ENCODE results near the gene LAMC1. TPM values are rescaled to one million over a fixed set of nuclear protein-coding genes. Genes with fewer than 3 reads are reported as not detected.

The LAMC1 gene
- total RNA-seq, 2 donors from 2014 or later: 39.3 to 141 TPM

GRCh38 chr1:183168308-183168707 is 145.1 kb downstream of the LAMC1 start:
- H3K4me1 ChIP-seq (replicated peaks): no peaks in the 10 kb centered on the region
- H3K36me3 ChIP-seq: no peaks in the 10 kb centered on the region
- H3K27ac ChIP-seq: no peak overlapping the region
- H3K27me3 ChIP-seq (replicated peaks; ENCODE audit: insufficient read depth): no peaks in the 10 kb centered on the region
- WGBS: 59% methylated on average over 3 of the region's 3 CpGs
- no peak overlapping the region for H3K4me3 ChIP-seq
- intact Hi-C loops (cut with DNase I): no loop called here
- H3K9me3 ChIP-seq: no peaks in the 10 kb centered on the region
- TF ChIP-seq POLR2AphosphoS5 (IDR thresholded peaks at IDR 0.05) (no peak), CTCF (IDR thresholded peaks at IDR 0.05) (no peak), POLR2A (IDR thresholded peaks at IDR 0.05) (no peak)
- DNase-seq (ENCODE audit: low spot score): no peak

- no peak for TF ChIP-seq POLR2AphosphoS5 (IDR thresholded peaks at IDR 0.05)
- no peak for TF ChIP-seq POLR2A (IDR thresholded peaks at IDR 0.05)
- TF ChIP-seq CTCF (IDR thresholded peaks at IDR 0.05): no peak
- no peaks in the 10 kb centered on the region for H3K27me3 ChIP-seq (replicated peaks; ENCODE audit: insufficient read depth)
- no peaks in the 10 kb centered on the region for H3K36me3 ChIP-seq
- H3K4me3 ChIP-seq: no peak overlapping the region
- H3K27ac ChIP-seq: no peak overlapping the region
- 73% methylated on average over 2 of the region's 2 CpGs for WGBS
- DNase-seq (ENCODE audit: low spot score): no peak
- intact Hi-C loops (cut with DNase I): no loop called here
- no peaks in the 10 kb centered on the region for H3K4me1 ChIP-seq (replicated peaks)
- H3K9me3 ChIP-seq: no peaks in the 10 kb centered on the region
Measured at GRCh38 chr1:183173828-183174227, 150.6 kb downstream of the LAMC1 start.

- no peak for DNase-seq (ENCODE audit: low spot score)
- Histone ChIP-seq H3K4me1 (replicated peaks) (no peaks in the 10 kb centered on the region), H3K4me3 (no peak overlapping the region), H3K36me3 (no peaks in the 10 kb centered on the region), H3K27me3 (replicated peaks; ENCODE audit: insufficient read depth) (no peaks in the 10 kb centered on the region), H3K27ac (no peak overlapping the region), H3K9me3 (no peaks in the 10 kb centered on the region)
- intact Hi-C loops (cut with DNase I): no loop called here
- 43% methylated on average over 1 of the region's 1 CpG for WGBS
- TF ChIP-seq CTCF (IDR thresholded peaks at IDR 0.05) (no peak), POLR2AphosphoS5 (IDR thresholded peaks at IDR 0.05) (no peak), POLR2A (IDR thresholded peaks at IDR 0.05) (no peak)
Measured at GRCh38 chr1:183175631-183176030, 152.4 kb downstream of the LAMC1 start.

GRCh38 chr1:183178545-183178944 is 155.3 kb downstream of the LAMC1 start:
- Histone ChIP-seq H3K27ac (no peak overlapping the region), H3K27me3 (replicated peaks; ENCODE audit: insufficient read depth) (no peaks in the 10 kb centered on the region), H3K9me3 (no peaks in the 10 kb centered on the region), H3K36me3 (no peaks in the 10 kb centered on the region), H3K4me3 (no peak overlapping the region), H3K4me1 (replicated peaks) (no peaks in the 10 kb centered on the region)
- intact Hi-C loops (cut with DNase I): no loop called here
- DNase-seq (ENCODE audit: low spot score): no peak
- no peak for TF ChIP-seq POLR2A (IDR thresholded peaks at IDR 0.05)
- TF ChIP-seq POLR2AphosphoS5 (IDR thresholded peaks at IDR 0.05): no peak
- TF ChIP-seq CTCF (IDR thresholded peaks at IDR 0.05): no peak
- WGBS: 87% methylated on average over 7 of the region's 7 CpGs

GRCh38 chr1:183179033-183179432 is 155.8 kb downstream of the LAMC1 start:
- 77% methylated on average over 2 of the region's 2 CpGs for WGBS

More at GRCh38 chr1:183179033-183179432, 155.8 kb downstream of the LAMC1 start:
- H3K9me3 ChIP-seq: no peaks in the 10 kb centered on the region
- no peaks in the 10 kb centered on the region for H3K27me3 ChIP-seq (replicated peaks; ENCODE audit: insufficient read depth)
- no peak overlapping the region for H3K27ac ChIP-seq
- no peaks in the 10 kb centered on the region for H3K4me1 ChIP-seq (replicated peaks)
- H3K36me3 ChIP-seq: no peaks in the 10 kb centered on the region
- no peak for DNase-seq (ENCODE audit: low spot score)
- H3K4me3 ChIP-seq: no peak overlapping the region
- intact Hi-C loops (cut with DNase I): no loop called here
- TF ChIP-seq POLR2A (IDR thresholded peaks at IDR 0.05): no peak
- no peak for TF ChIP-seq POLR2AphosphoS5 (IDR thresholded peaks at IDR 0.05)
- no peak for TF ChIP-seq CTCF (IDR thresholded peaks at IDR 0.05)
